Transverse colon (tissue), 4 donors: Measurements from ENCODE around the gene MAP1LC3A. TPM values are rescaled to one million over a fixed set of nuclear protein-coding genes. Genes with fewer than 3 reads are reported as not detected.

Experiments used
- DNase-seq: peaks from one replicate; pipeline ENCODE4 v3.0.0-alpha.2; 2019
- H3K27ac ChIP-seq, 4 donors: fragments of 200-600 bp; sonication (generic); 2 replicates each; pipeline ENCODE4 v1.5.1; 2016 to 2018; ENCODE audit warnings: inconsistent platforms in 4 of 4
- H3K27me3 ChIP-seq: fragments of 200-600 bp; sonication (generic); 2 replicates; pipeline ENCODE4 v1.5.1; 2017; ENCODE audit warnings: inconsistent platforms
- H3K36me3 ChIP-seq, 4 donors: fragments of 200-600 bp; sonication (generic); 2 replicates each; pipeline ENCODE4 v1.5.1; 2017 to 2019; ENCODE audit warnings: inconsistent platforms in 4 of 4
- H3K4me1 ChIP-seq, 4 donors: fragments of 200-600 bp; sonication (generic); 2 replicates each; pipeline ENCODE4 v1.5.1; 2017 to 2020; ENCODE audit warnings: inconsistent platforms in 4 of 4
- H3K4me3 ChIP-seq, 4 donors: fragments of 200-600 bp; sonication (generic); 1 replicate in 1 of 4; 2 replicates in 3 of 4; pipeline versions ENCODE4 v1.5.1 to v1.6.1; 2017 to 2019; ENCODE audit warnings: inconsistent platforms in 4 of 4
- H3K9me3 ChIP-seq, 2 donors: fragments of 200-600 bp; sonication (generic); 2 replicates each; pipeline ENCODE4 v1.5.1; 2017 to 2019; ENCODE audit warnings: inconsistent platforms in 2 of 2
- CTCF ChIP-seq, 5 experiments: fragments of 200-600 bp in 3 of 5; fragments of 450-650 bp in 2 of 5; sonication (generic) in 3 of 5; IDR thresholded peaks; 1 replicate in 2 of 5; 2 replicates in 3 of 5; pipeline ENCODE4 v1.5.1; 2016 to 2017; ENCODE audit warnings: antibody characterized with exemption in 5 of 5, inconsistent platforms in 3 of 5, mild to moderate bottlenecking in 2 of 5, moderate library complexity in 1 of 5
- EP300 ChIP-seq: sonication (generic); formaldehyde crosslinking; IDR thresholded peaks from one replicate; pipeline ENCODE4 v1.6.1; 2017; ENCODE audit warnings: antibody characterized with exemption, low read depth
- POLR2A ChIP-seq: fragments of 450-650 bp; IDR thresholded peaks from one replicate; pipeline ENCODE4 v1.6.1; 2016; ENCODE audit warnings: antibody characterized with exemption, mild to moderate bottlenecking, moderate library complexity
- POLR2AphosphoS5 ChIP-seq, 3 donors: sonication (generic); formaldehyde crosslinking; IDR thresholded peaks; one replicate each; pipeline ENCODE4 v1.6.1; 2016; ENCODE audit warnings: antibody characterized with exemption in 3 of 3
- WGBS, 2 donors: methylation state at CpG; one replicate each; pipeline ENCODE4 v1.1.5; 2018; ENCODE audit warnings: low coverage in 1 of 2; 5-methylcytosine and 5-hydroxymethylcytosine counted together
- in situ Hi-C, 4 donors: fragments of 200-750 bp; cut with MboI; loops; one replicate each; pipeline versions ENCODE4 v1.15.0 to v1.15.1; 2017; ENCODE audit warnings: low sequenced_read_pairs in 3 of 4, low pct_ligation_motif_present in 1 of 4, low pct_unique_long_range_greater_than_20kb in 1 of 4
- intact Hi-C: fragments of 100-400 bp; cut with DNase I; formaldehyde crosslinking; loops from one replicate; pipeline ENCODE4 v1.15.1; 2023; ENCODE audit warnings: low total_unique reads
- total RNA-seq, 4 donors: library from RNA; depleted of rRNA; stranded (reverse); fragments of >200 nt; gene quantifications; one replicate each; pipeline ENCODE4 v1.1.0, GENCODE V29; 2016

The MAP1LC3A gene
- total RNA-seq, 4 donors from 2014 or later = 41.8 to 166 (median 98.3) TPM

GRCh38 chr20:34566978-34567891 is 8.7 kb downstream of the MAP1LC3A start:
- H3K36me3 ChIP-seq = no peaks in the 10 kb centered on the region
- H3K4me3 ChIP-seq = no peak overlapping the region
- in situ Hi-C loops (loop anchor here in 2 of 4 donors (25.0 kb wide), 1 partner anchor 145 kb away; the partner anchor contains the start of gene TP53INP2 (in 2 of the 2)), intact Hi-C loops (no loop called here)
- WGBS, 2 donors = 67 to 88% methylated on average over 1 to 9 of the region's 9 CpGs
- no peaks in the 10 kb centered on the region for H3K4me1 ChIP-seq
- no peak overlapping the region for H3K27ac ChIP-seq
- no peaks in the 10 kb centered on the region for H3K9me3 ChIP-seq
- TF ChIP-seq EP300 = no peak
- no peak for TF ChIP-seq POLR2A
- TF ChIP-seq CTCF (IDR thresholded peaks at IDR 0.05) = no peak
- TF ChIP-seq POLR2AphosphoS5 (IDR thresholded peaks at IDR 0.05) = no peak
- H3K27me3 ChIP-seq = no peaks in the 10 kb centered on the region
- DNase-seq = no peak

GRCh38 chr20:34567892-34568865 is 9.7 kb downstream of the MAP1LC3A start:
- WGBS, 2 donors = 93% methylated on average over 15 of the region's 15 CpGs; no CpG with 5 or more reads in 1 of the 2 donors
- Histone ChIP-seq H3K36me3 (no peaks in the 10 kb centered on the region), H3K9me3 (no peaks in the 10 kb centered on the region), H3K27ac (no peak overlapping the region), H3K4me1 (no peaks in the 10 kb centered on the region), H3K27me3 (no peaks in the 10 kb centered on the region), H3K4me3 (no peak overlapping the region)
- in situ Hi-C loops = loop anchor here in 2 of 4 donors (25.0 kb wide), 1 partner anchor 144 kb away; the partner anchor contains the start of gene TP53INP2 (in 2 of the 2)
- TF ChIP-seq POLR2A = no peak
- TF ChIP-seq POLR2AphosphoS5 (IDR thresholded peaks at IDR 0.05) = no peak
- no peak for TF ChIP-seq CTCF (IDR thresholded peaks at IDR 0.05)
- no peak for TF ChIP-seq EP300
- DNase-seq = no peak
- intact Hi-C loops = no loop called here

GRCh38 chr20:34569598-34569997 is 11.1 kb downstream of the MAP1LC3A start:
- WGBS, 2 donors = 82 to 89% methylated on average over 1 to 2 of the region's 2 CpGs
- DNase-seq = no peak
- Histone ChIP-seq H3K36me3 (no peaks in the 10 kb centered on the region), H3K4me3 (no peak overlapping the region), H3K9me3 (no peaks in the 10 kb centered on the region), H3K27ac (no peak overlapping the region), H3K4me1 (no peaks in the 10 kb centered on the region), H3K27me3 (no peaks in the 10 kb centered on the region)
- TF ChIP-seq POLR2A (no peak), POLR2AphosphoS5 (IDR thresholded peaks at IDR 0.05) (no peak), CTCF (IDR thresholded peaks at IDR 0.05) (no peak), EP300 (no peak)
- in situ Hi-C loops = loop anchor here in 2 of 4 donors (25.0 kb wide), 1 partner anchor 143 kb away; the partner anchor contains the start of gene TP53INP2 (in 2 of the 2)
- intact Hi-C loops = no loop called here
